Brain microvascular endothelial cell (primary cell): ENCODE results near the gene WNT5A.

Source experiments
- DNase-seq: peaks from one replicate; pipeline ENCODE4 v3.0.0-alpha.2; 2020
- H3K27ac ChIP-seq: fragments of 250-450 bp; sonication (Bioruptor Pico); 2 replicates; pipeline ENCODE4 v1.5.1; 2020; ENCODE audit warnings: mild to moderate bottlenecking, moderate library complexity
- H3K27me3 ChIP-seq: fragments of 250-450 bp; sonication (Bioruptor Pico); replicated peaks from 2 replicates; pipeline ENCODE4 v1.5.1; 2020; ENCODE audit warnings: mild to moderate bottlenecking
- H3K36me3 ChIP-seq: fragments of 250-450 bp; sonication (Bioruptor Pico); replicated peaks from 2 replicates; pipeline ENCODE4 v1.5.1; 2020; ENCODE audit warnings: mild to moderate bottlenecking
- H3K4me3 ChIP-seq: 2 replicates; pipeline ENCODE4 v1.5.1; 2011; ENCODE audit warnings: low read depth, mild to moderate bottlenecking, control low read depth, low read length, moderate library complexity
- in situ Hi-C: cut with HindIII; loops from 2 replicates; pipeline ENCODE4 v1.10.0; 2017; ENCODE audit warnings: low sequenced_read_pairs, low pct_ligation_motif_present
- TF ChIP-seq, protein P1 (sequence below): IDR thresholded peaks from 2 replicates; pipeline ENCODE4 v1.5.1; 2011; ENCODE audit warnings: low read depth, mild to moderate bottlenecking, moderate library complexity, low read length, control low read depth, inconsistent platforms; ENCODE audit errors: missing control alignments

Gene WNT5A

DNA sequence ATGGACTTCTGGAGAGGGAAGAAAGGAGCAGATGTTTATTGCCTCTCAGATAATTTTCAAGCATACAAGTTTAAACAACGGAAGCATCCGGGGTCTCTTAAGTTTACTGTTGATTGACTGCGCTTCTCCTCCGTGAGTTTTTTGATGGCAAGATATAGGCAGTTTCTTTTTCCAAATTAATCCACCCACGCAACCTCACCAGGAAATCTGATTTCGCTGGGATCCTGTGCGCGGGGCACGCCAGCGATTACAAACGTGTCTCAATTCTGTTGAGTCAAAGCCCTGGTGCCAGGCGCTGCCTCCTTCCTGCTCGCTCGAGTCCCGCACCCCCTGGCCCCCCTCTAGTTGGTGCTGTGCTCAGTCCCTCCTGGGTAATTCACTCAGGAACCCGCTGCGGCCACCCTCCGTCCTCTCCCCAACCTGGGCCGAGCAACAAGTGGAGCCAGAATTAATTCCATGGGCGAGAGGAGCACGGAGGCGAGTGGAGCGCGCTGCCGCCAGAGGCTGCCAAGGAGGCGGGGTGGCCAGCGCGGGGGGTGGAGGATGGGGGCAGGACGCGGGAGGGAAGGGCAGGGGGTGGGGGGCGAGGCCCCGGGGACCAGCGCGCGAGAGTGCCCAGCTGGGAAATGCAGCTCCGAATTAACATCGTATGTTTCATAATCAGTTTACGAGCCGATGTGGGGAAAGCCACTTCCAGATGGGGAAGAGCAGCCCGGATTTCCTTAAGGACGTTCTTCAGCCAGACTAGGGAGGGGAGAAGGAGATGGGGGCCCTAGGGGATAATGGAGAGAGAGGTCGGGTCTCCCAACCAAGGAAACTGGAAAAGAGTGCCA is 6.0 kb downstream of the WNT5A start:
- no peaks in the 10 kb centered on the region for H3K27me3 ChIP-seq
- DNase-seq = peak; percentile 59
- peak overlapping the region; percentile 90 for H3K4me3 ChIP-seq

DNA sequence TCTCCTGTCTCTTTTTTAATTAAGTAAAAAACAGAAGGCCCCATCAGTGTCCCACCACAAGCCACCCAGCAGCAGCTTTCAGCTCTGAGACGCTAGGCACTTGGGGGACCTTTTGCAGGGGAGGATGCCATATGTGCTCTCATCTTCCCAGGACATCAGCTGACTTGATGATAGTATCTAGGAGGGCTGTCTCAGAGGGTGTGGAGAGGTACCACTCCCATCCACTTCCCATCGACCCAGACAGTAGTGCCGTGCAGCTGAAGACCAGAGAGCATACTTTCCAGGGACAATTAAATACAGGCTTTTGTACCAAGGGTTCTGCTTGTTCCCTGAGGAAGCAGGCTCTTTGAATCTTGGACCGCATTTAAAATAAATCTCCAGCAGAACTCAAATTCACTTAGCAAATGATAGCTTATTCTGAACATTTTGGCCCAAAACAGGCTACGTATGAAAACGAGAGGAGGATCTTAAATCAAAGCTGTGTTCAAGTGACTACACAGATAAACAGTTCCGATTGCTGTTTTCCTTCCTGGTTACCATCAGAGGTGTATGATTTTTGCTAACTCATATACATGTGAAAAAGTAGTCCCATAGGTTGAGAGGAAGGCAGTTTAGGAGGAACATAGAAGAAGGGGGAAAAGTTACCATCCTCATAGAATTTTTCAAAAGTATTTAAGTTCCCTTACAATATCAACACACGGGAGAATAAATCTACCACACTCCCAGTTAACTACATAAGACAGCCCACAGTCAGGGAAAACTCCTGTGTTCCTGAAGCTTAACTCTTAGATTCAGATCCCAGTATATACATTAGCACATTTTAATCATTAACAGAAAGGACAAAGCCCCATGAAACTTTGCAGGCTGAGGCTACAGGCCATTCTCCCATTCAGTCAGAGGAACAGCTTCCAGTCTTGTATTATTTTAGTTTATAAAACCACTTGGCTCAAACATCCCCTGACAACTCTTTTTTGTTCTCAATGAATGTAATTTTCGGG is 9.5 kb downstream of the WNT5A start:
- TF ChIP-seq, protein P1, sequence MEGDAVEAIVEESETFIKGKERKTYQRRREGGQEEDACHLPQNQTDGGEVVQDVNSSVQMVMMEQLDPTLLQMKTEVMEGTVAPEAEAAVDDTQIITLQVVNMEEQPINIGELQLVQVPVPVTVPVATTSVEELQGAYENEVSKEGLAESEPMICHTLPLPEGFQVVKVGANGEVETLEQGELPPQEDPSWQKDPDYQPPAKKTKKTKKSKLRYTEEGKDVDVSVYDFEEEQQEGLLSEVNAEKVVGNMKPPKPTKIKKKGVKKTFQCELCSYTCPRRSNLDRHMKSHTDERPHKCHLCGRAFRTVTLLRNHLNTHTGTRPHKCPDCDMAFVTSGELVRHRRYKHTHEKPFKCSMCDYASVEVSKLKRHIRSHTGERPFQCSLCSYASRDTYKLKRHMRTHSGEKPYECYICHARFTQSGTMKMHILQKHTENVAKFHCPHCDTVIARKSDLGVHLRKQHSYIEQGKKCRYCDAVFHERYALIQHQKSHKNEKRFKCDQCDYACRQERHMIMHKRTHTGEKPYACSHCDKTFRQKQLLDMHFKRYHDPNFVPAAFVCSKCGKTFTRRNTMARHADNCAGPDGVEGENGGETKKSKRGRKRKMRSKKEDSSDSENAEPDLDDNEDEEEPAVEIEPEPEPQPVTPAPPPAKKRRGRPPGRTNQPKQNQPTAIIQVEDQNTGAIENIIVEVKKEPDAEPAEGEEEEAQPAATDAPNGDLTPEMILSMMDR = no peak
- Histone ChIP-seq H3K27ac (no peak overlapping the region), H3K4me3 (peak overlapping the region; percentile 90), H3K36me3 (peaks cover 5% of the 10 kb centered on the region), H3K27me3 (no peaks in the 10 kb centered on the region)
- in situ Hi-C loops = loop anchor here (25.0 kb wide), 4 partner anchors 235 to 615 kb away; no protein-coding TSS in a partner anchor
- DNase-seq = no peak

More for the DNA sequence above, 6.0 kb downstream of the WNT5A start:
- Histone ChIP-seq H3K27ac (peak overlapping the region; percentile 86), H3K36me3 (peaks cover 5% of the 10 kb centered on the region)
- in situ Hi-C loops = loop anchor here (25.0 kb wide), 4 partner anchors 231 to 619 kb away; no protein-coding TSS in a partner anchor
- TF ChIP-seq, protein P1 = no peak

DNA sequence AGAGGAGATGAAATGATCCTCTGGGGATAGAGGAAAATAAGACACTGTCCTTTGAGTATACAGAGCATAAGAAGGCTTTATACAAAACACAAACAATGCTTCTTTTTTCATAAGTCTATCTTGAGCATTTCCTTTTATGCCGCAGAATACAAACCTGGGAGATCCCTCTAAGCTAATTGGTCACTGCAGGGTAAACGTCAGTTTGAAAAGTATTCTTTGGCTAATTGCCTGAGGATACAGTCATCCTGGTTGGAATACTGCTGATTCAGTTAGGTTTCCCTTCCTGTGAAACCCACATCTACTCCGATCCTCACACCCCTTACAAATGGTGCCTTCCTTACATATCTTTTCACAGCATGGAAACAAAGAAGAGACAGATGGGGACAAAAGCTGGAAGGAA is 10.6 kb downstream of the WNT5A start:
- Histone ChIP-seq H3K4me3 (peak overlapping the region; percentile 90), H3K27me3 (no peaks in the 10 kb centered on the region), H3K27ac (no peak overlapping the region), H3K36me3 (peaks cover 5% of the 10 kb centered on the region)
- TF ChIP-seq, protein P1 = no peak
- in situ Hi-C loops = loop anchor here (25.0 kb wide), 4 partner anchors 236 to 614 kb away; no protein-coding TSS in a partner anchor
- peak; percentile 79 for DNase-seq

DNA sequence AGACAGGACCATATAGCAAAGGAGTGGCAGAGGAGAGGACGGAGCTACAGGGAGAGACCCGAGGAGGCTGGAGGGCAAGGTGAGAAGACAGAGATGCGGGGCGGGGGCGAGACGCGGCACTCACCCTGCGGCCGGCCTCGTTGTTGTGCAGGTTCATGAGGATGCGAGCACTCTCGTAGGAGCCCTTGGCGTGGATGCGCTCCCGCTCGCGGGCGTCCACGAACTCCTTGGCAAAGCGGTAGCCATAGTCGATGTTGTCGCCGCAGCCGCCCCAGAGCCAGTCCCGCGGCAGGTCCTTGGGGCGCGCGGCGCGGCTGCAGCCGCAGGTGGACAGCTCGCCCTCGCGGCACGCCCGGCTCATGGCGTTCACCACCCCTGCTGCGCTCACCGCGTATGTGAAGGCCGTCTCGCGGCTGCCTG is 12.9 kb downstream of the WNT5A start:
- in situ Hi-C loops = no loop called here
- Histone ChIP-seq H3K36me3 (peaks cover 9% of the 10 kb centered on the region), H3K4me3 (no peak overlapping the region), H3K27ac (no peak overlapping the region), H3K27me3 (no peaks in the 10 kb centered on the region)
- TF ChIP-seq, protein P1 = no peak
- DNase-seq = no peak

DNA sequence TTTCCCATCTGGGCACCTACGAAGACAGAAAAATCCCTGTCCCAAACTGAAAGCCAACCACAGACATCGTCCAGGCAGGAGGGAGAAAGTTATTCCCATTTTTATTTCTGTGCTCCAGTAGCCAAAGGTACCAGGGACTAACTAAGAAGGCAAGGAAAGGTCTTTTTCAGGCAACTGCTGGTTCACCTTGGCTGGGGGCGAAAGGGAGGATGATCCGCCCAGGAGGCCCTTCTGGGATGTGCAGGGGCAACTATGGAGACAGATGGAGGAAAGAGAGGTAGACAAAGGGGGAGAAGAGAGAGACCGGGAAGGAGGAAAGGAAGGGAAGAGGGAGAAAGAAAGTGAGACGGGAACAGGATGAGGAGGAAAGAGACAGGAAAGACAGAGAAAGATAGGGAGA is 13.3 kb downstream of the WNT5A start:
- Histone ChIP-seq H3K4me3 (no peak overlapping the region), H3K27ac (no peak overlapping the region), H3K36me3 (peaks cover 4% of the 10 kb centered on the region), H3K27me3 (no peaks in the 10 kb centered on the region)
- TF ChIP-seq, protein P1 = no peak
- in situ Hi-C loops = no loop called here
- DNase-seq = no peak
